Gastrocnemius medialis (tissue), 4 donors: ENCODE results near the gene FAM163B.

Source experiments
- POLR2A ChIP-seq, 2 donors: fragments of 450-650 bp; IDR thresholded peaks; one replicate each; pipeline ENCODE4 v1.6.1; 2017; ENCODE audit warnings: antibody characterized with exemption in 2 of 2, mild to moderate bottlenecking in 2 of 2, moderate library complexity in 2 of 2
- TF ChIP-seq, protein P1 (sequence below), 5 experiments: fragments of 450-650 bp in 3 of 5; fragments of 200-600 bp in 2 of 5; sonication (generic) in 2 of 5; IDR thresholded peaks in 4 of 5; conservative IDR thresholded peaks in 1 of 5; 1 replicate in 4 of 5; 2 replicates in 1 of 5; pipeline ENCODE4 v1.5.1; 2016 to 2019; ENCODE audit warnings: antibody characterized with exemption in 5 of 5, mild to moderate bottlenecking in 3 of 5, moderate library complexity in 3 of 5

DNA sequence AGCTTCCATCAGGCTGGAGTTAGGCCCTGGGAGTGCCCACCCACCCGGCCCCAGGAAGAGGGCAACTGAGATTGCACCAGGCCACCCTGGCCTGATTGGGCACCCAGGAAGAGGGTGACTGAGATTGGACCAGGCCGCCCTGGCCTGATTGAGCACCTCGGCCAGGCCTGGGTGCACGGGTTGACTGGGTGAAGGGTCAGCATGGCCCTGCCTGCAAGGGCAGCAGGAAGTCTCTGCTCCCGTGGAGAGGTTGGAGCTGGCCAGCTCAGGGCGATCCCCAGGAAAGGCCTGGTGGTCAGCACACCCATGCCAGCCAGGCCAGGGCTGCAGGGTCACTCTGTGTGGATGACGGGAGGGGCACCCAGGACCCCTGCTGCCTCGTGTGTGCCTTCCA, 62.9 kb downstream of the FAM163B start:
- TF ChIP-seq, protein P1, sequence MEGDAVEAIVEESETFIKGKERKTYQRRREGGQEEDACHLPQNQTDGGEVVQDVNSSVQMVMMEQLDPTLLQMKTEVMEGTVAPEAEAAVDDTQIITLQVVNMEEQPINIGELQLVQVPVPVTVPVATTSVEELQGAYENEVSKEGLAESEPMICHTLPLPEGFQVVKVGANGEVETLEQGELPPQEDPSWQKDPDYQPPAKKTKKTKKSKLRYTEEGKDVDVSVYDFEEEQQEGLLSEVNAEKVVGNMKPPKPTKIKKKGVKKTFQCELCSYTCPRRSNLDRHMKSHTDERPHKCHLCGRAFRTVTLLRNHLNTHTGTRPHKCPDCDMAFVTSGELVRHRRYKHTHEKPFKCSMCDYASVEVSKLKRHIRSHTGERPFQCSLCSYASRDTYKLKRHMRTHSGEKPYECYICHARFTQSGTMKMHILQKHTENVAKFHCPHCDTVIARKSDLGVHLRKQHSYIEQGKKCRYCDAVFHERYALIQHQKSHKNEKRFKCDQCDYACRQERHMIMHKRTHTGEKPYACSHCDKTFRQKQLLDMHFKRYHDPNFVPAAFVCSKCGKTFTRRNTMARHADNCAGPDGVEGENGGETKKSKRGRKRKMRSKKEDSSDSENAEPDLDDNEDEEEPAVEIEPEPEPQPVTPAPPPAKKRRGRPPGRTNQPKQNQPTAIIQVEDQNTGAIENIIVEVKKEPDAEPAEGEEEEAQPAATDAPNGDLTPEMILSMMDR (IDR thresholded peaks at IDR 0.05 in 4 of 5, conservative IDR thresholded peaks at IDR 0.05 in 1 of 5): no peak
- TF ChIP-seq POLR2A (IDR thresholded peaks at IDR 0.05): no peak
